NT2/D1 (cell line): ENCODE measurements around the gene LYRM4.

Source experiments
- YY1 ChIP-seq: IDR thresholded peaks from 2 replicates; pipeline ENCODE4 v1.6.1; 2011; ENCODE audit not compliant: insufficient read length, insufficient read depth
- ZNF274 ChIP-seq: IDR thresholded peaks from 2 replicates; pipeline ENCODE4 v1.6.1; 2011; ENCODE audit warnings: mild to moderate bottlenecking, low read depth, low read length

DNA sequence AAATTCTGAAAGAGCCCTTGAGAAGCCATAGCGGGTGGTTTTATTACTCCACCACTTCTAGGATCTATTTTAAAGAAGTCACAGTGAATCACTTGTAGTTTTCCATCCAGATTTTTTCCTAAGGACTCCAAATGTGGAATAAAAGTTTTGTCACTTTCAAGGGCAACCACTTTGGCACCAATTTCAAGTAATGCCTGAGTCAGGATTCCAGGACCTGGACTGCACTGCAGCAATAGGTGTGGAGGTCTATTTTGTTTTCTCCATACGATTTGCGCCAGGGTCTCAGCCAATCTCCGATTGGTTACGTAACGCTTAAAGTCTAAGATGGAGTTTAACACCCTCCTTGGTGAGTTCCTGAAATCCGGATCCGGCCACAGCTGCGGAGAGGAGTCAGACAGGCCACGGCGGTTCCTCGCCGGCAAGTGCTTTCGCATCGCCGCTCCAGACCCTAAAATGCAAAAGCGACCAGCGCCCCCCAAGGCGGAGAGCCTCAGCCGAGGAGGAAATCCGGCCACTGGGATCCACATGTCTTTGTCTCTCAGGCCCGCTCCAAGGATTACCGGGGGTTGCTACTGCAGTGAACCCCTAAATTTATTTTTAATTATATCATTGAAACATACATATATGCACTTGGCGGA, 194.2 kb downstream of the LYRM4 start:
- TF ChIP-seq ZNF274: no peak
- TF ChIP-seq YY1: no peak
